CD4-positive, alpha-beta T cell treated with Interleukin-1 beta for 1 hour (primary cell): ENCODE measurements around the gene ADD3.

Source experiments
- DNase-seq, 2 donors: peaks; one replicate each; pipeline ENCODE4 v3.0.0-alpha.2; 2020 to 2022

ADD3 gene

GRCh38 chr10:110007701-110008517 lies at the start of gene ADD3:
Gene ADD3 (plus strand): TSS chr10:110007984. CDS start chr10:110100654, 92,670 bp downstream.
- peak; percentile 93 to 94 for DNase-seq

- no peak for DNase-seq
Measured at GRCh38 chr10:109958059-109958458, 49.7 kb upstream of the ADD3 start.

GRCh38 chr10:109959259-109960145 lies 48.3 kb upstream of the ADD3 start:
- DNase-seq = no peak

GRCh38 chr10:109960682-109961081 lies 47.1 kb upstream of the ADD3 start:
- DNase-seq = no peak

- no peak for DNase-seq
Measured at GRCh38 chr10:109961174-109962001, 46.4 kb upstream of the ADD3 start.

GRCh38 chr10:109962247-109962646 lies 45.5 kb upstream of the ADD3 start:
- DNase-seq = no peak

GRCh38 chr10:109963439-109963838 lies 44.3 kb upstream of the ADD3 start:
- DNase-seq = no peak

- no peak for DNase-seq
Measured at GRCh38 chr10:109964318-109964717, 43.5 kb upstream of the ADD3 start.

- DNase-seq = no peak
Measured at GRCh38 chr10:109966961-109967738, 40.6 kb upstream of the ADD3 start.

- DNase-seq = no peak
Measured at GRCh38 chr10:109967739-109968088, 40.1 kb upstream of the ADD3 start.

GRCh38 chr10:109968953-109969759 lies 38.6 kb upstream of the ADD3 start:
- DNase-seq = no peak

GRCh38 chr10:109969760-109970346 lies 37.9 kb upstream of the ADD3 start:
- DNase-seq = no peak

- DNase-seq = no peak
Measured at GRCh38 chr10:109971634-109972033, 36.1 kb upstream of the ADD3 start.

- no peak for DNase-seq
Measured at GRCh38 chr10:109972372-109973001, 35.3 kb upstream of the ADD3 start.

- no peak for DNase-seq
Measured at GRCh38 chr10:109973326-109973829, 34.4 kb upstream of the ADD3 start.

GRCh38 chr10:109974504-109975191 lies 33.1 kb upstream of the ADD3 start:
- no peak for DNase-seq

- DNase-seq = no peak
Measured at GRCh38 chr10:109975244-109976190, 32.3 kb upstream of the ADD3 start.

GRCh38 chr10:109976681-109977080 lies 31.1 kb upstream of the ADD3 start:
- DNase-seq = no peak
